Adrenal gland (tissue), 5 donors: ENCODE data around the gene NRM.

Experiments
- CTCF ChIP-seq, 6 experiments: fragments of 450-650 bp in 4 of 6; fragments of 200-600 bp in 2 of 6; sonication (generic) in 1 of 6; IDR thresholded peaks; 1 replicate in 5 of 6; 2 replicates in 1 of 6; pipeline versions ENCODE4 v1.5.1 to v1.8.0; 2016 to 2021; ENCODE audit warnings: antibody characterized with exemption in 6 of 6, mild to moderate bottlenecking in 2 of 6, moderate library complexity in 1 of 6
- POLR2A ChIP-seq, 2 donors: fragments of 450-650 bp; IDR thresholded peaks; one replicate each; pipeline ENCODE4 v1.6.1; 2017; ENCODE audit warnings: antibody characterized with exemption in 2 of 2, mild to moderate bottlenecking in 2 of 2, moderate library complexity in 1 of 2
- donor health status: DM: no; HTN: no; CAD: no.

- no peak for TF ChIP-seq CTCF (IDR thresholded peaks at IDR 0.05)
- TF ChIP-seq POLR2A (IDR thresholded peaks at IDR 0.05): no peak
Observed at GRCh38 chr6:30654798-30655742, 35.7 kb downstream of the NRM start.
